HG02943 (cell line): ENCODE data around the gene SLC7A5.
"Not testable (repeated sequence)": the region's sequence is repeated elsewhere in the genome, so short reads cannot be mapped to it uniquely, and the experiment has no call there.

Experiments
- ATAC-seq: cut with Tn5 transposase; IDR thresholded peaks from one replicate; pipeline ENCODE4 v1.9.1; 2021; ENCODE audit warnings: mild to moderate bottlenecking, low read depth, moderate library complexity; ENCODE audit not compliant: unreplicated experiment

The SLC7A5 gene

GRCh38 chr16:87806641-87807546 lies 62.4 kb downstream of the SLC7A5 start:
- ATAC-seq, result no peak

DNA sequence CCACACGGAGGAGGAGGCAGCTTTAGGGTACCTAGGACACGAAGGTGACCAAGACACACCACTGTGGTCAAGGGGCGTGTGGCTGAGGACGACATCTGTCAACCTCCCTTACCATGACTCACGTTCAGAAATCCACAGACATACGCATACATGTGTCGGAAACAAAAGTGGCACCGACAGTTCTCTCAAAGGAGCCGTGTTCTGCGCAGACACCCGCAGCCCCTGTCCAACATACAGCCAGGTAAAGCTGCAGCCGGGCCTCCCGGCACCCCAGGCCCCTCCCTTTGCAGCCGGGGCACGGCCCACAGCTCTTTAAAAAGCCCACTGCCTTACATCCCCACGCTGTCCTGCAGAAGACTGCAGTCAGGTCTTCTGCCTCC lies 63.1 kb downstream of the SLC7A5 start:
- no peak for ATAC-seq

DNA sequence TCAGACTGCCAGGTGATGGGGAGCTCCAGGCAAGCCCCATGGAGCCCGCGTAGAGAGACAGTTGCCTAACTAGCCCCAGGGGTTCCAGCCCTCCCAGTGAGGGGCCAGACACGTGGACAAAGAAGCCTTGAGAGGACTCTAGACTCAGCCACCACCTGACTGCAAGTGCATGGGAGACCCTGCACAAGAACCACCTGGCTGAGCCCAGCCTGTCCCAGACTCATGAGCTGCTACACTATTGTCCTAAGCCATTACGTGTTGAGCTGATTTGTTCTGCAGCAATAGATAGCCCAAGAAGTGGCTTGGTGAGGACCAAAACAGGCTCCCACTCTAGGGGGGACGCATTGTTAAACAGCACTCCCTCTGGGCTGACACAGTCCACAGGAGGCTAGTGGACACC lies 65.9 kb downstream of the SLC7A5 start:
- ATAC-seq, result no peak

DNA sequence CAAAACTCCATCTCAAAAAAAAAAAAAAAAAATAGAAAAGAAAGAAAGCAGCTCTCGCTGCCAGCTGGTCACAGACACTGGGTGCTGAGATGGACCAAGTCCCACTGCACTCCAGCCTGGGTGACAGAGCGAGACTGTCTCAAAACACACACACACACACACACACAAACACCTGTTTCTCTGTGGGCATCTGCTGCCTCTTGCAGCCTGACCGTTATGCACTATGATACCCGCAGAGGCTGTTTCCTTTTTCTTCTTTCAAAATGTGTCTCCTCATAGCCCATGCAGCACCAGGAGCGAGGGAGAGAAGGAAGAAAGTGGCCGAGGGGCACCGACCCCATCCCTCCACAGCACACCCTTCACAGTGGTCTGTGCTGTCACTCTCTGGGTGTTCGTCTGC lies 66.6 kb downstream of the SLC7A5 start:
- ATAC-seq, result no peak

DNA sequence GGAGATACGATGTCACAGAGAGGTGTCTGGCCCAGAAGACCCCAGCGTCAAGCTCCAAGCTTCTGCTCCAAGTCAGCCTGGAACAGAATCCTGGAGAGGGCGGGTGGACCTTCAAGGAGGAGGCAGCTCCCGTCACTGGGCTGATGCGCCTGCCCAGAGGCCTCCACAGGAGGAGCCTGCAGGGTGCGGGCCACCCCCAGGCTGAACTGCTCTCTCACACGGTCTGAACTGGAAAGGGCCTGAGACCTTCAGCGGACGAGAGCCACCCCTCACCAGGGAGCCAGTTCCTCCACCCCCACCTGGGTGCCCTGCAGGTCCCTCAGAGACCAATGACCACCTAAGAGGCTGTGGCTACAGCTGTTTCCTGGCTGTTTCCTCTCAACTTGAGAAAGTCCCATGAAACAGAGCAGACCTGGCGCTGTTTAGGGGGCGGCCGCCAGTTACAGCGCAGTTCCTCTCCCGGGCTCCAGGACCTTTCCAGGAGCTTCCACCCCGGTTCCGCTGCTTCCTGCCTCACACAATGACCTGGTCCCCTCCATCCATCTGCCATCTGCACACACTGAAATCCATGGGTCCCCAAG lies 67.5 kb downstream of the SLC7A5 start:
- ATAC-seq, result no peak

DNA sequence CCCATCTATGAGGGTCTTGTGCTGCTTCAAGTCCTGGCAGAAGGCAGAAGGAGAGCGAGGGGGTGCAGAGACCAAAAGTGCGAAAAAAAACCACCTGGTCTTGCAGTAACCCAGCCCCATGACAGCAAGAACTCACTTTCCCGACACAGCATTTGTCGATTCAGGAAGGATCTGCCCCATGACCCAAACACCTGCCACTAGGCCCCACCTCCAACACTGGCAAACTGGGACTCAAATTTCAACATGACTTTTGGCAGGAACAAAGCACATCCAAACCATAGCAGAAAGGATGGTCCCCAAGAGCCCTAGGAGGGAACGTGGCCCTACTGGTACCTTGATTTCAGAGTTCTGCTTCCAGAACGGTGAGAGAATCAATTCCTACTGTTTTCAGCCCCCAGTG lies 68.8 kb downstream of the SLC7A5 start:
- no peak for ATAC-seq

- ATAC-seq, result no peak
Measured at GRCh38 chr16:87795336-87795735, 74.0 kb downstream of the SLC7A5 start.

- no peak for ATAC-seq
Measured at GRCh38 chr16:87794485-87795078, 74.7 kb downstream of the SLC7A5 start.

- no peak for ATAC-seq
Measured at GRCh38 chr16:87792205-87792565, 77.1 kb downstream of the SLC7A5 start.

GRCh38 chr16:87791295-87792204 lies 77.8 kb downstream of the SLC7A5 start:
- no peak for ATAC-seq

GRCh38 chr16:87790292-87791100 lies 78.8 kb downstream of the SLC7A5 start:
- ATAC-seq, result no peak

- no peak for ATAC-seq
Measured at GRCh38 chr16:87789437-87790291, 79.6 kb downstream of the SLC7A5 start.

GRCh38 chr16:87788730-87789436 lies 80.4 kb downstream of the SLC7A5 start:
- not testable (repeated sequence) for ATAC-seq

GRCh38 chr16:87787451-87788091 lies 81.7 kb downstream of the SLC7A5 start:
- ATAC-seq, result not testable (repeated sequence)

DNA sequence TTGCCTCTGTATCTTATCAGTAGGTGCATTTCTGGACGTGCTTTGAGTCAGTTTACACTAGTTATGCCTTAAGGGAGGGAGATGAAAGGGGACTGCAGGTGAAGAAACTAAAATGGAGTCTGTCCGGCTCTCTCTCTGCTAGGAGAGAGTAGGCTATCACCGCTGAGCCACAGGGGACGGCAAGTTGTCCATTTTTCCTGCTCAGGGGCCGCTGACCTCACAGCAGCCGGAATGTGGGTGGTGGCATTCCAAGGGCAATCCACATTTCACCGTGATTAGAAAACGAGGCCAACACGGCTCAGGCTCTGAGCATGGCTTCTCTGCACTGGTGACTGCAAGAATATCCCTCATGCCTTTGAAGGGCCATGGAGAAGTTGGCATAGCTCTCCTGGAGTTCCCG lies 84.5 kb downstream of the SLC7A5 start:
- ATAC-seq, result no peak

DNA sequence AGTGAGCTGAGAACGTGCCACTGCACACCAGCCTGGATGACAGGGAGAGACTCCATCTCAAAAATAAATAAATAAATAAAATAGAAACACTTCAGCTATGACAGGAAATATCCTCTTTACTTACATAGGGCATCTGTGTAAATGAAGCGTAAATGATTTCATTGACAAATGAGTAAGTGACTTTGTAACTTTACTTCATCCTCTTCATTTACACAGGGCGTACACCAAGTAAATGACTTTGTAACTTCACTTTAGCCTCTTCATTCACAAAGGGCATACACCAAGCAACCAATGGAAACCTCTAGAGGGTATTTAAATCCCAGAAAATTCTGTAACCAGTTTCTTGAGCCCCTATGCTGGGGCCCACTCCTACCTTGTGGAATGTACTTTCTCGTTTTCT lies 87.3 kb downstream of the SLC7A5 start:
- ATAC-seq, result no peak

DNA sequence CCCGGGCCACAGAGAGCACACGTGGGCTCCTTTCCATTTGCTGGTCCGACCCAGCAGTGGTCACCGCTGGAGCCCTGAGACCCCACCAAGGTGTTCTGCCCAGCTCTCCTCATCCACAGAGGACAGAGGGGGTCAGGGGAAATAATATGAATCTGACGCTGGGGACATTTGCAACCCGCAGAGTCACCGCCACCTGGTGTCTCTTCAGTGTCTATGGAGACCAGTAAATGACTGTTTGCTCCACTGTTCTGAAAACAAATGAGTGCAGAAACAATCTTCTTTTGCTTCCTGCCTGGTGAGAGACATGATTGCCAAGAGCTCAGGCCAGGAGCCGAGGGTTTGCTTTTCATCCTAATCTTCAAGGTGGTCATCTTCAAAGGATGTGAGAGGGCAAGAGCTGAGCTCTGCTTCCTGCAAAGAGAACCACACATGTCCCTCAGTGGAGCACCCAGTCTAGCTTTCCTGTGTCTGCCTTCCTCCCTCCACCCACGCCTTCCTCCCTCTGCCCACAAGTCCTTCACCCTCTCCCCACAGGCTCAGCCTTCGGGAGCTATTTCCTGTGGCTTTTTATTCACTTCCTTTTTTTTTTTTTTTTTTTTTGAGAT lies 88.8 kb downstream of the SLC7A5 start:
- no peak for ATAC-seq
